ENCODE results near the gene DMKN.
A peak's percentile ranks its signal among the peaks of the same experiment; 100 is the strongest.

DMKN gene

GRCh38 chr19:35509018-35509652, 4.3 kb downstream of the DMKN start:
- Histone ChIP-seq H3K4me1 (ENCODE audit: control insufficient read depth, insufficient read depth, low read length) (peaks cover 10% of the 10 kb centered on the region), H3K36me3 (ENCODE audit: control insufficient read depth in 2 of 2, insufficient read depth in 2 of 2, low read length in 2 of 2) (no peaks in the 10 kb centered on the region), H3K4me3 (ENCODE audit: low read length in 2 of 2) (no peak overlapping the region), H3K9ac (ENCODE audit: low read length in 2 of 2) (peak overlapping the region in 1 of 2 donors; percentile 29), H3K27me3 (ENCODE audit: control insufficient read depth in 1 of 2, insufficient read depth in 2 of 2, low read length in 2 of 2) (peaks cover 38 to 50% of the 10 kb centered on the region in 2 donors), H3K9me3 (ENCODE audit: control insufficient read depth in 2 of 2, low read length in 2 of 2) (no peaks in the 10 kb centered on the region), H3K27ac (ENCODE audit: low read length) (no peak overlapping the region)

DNA sequence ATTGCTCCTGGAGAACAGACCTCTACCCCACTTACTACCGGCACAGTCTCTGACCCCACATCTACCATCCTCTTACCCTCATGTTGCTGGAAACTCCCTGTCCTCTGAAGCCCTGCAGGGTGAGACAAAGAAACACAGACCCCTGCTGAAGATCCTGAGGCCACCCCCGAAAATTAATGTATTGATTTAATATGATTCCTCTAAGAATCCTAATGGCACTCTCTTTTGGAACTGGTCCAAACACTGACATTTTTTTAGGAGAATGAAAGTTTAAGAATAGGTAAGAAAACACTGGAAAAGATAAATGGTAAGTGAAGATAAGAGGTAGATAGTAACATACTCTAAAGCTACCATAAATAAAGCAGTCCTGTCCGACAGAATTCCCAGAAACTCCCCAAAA, 5.3 kb downstream of the DMKN start:
- H3K4me1 ChIP-seq (ENCODE audit: control insufficient read depth, insufficient read depth, low read length), result peaks cover 10% of the 10 kb centered on the region
- no peaks in the 10 kb centered on the region for H3K9me3 ChIP-seq (ENCODE audit: control insufficient read depth in 2 of 2, low read length in 2 of 2)
- no peak overlapping the region for H3K27ac ChIP-seq (ENCODE audit: low read length)
- no peaks in the 10 kb centered on the region for H3K36me3 ChIP-seq (ENCODE audit: control insufficient read depth in 2 of 2, insufficient read depth in 2 of 2, low read length in 2 of 2)
- H3K4me3 ChIP-seq (ENCODE audit: low read length in 2 of 2), result no peak overlapping the region
- no peak overlapping the region for H3K9ac ChIP-seq (ENCODE audit: low read length in 2 of 2)
- peaks cover 38 to 44% of the 10 kb centered on the region in 2 donors for H3K27me3 ChIP-seq (ENCODE audit: control insufficient read depth in 1 of 2, insufficient read depth in 2 of 2, low read length in 2 of 2)

DNA sequence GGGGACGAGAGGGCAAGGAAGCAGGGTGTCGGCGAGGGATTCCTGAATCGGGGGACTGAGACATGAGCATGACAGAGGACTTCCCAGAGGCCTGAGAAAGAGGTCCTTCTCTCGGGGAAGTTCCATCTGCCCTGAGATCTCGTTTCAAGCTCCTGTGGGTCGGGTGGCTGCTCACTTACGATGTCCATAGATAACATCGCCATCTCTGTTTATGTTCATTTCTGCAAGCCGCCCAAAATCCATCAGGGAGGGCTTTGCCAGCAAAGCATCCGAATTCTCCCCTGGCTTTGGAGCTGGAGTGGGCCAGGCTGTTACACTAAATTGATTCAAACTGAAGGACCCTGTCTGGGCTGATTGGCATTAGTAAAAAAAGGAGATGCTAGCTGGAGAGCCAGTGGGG, 5.9 kb downstream of the DMKN start:
- Histone ChIP-seq H3K4me3 (ENCODE audit: low read length in 2 of 2) (no peak overlapping the region), H3K4me1 (ENCODE audit: control insufficient read depth, insufficient read depth, low read length) (peaks cover 10% of the 10 kb centered on the region), H3K27me3 (ENCODE audit: control insufficient read depth in 1 of 2, insufficient read depth in 2 of 2, low read length in 2 of 2) (peaks cover 36 to 39% of the 10 kb centered on the region in 2 donors), H3K9ac (ENCODE audit: low read length in 2 of 2) (no peak overlapping the region), H3K36me3 (ENCODE audit: control insufficient read depth in 2 of 2, insufficient read depth in 2 of 2, low read length in 2 of 2) (no peaks in the 10 kb centered on the region), H3K9me3 (ENCODE audit: control insufficient read depth in 2 of 2, low read length in 2 of 2) (no peaks in the 10 kb centered on the region), H3K27ac (ENCODE audit: low read length) (no peak overlapping the region)

DNA sequence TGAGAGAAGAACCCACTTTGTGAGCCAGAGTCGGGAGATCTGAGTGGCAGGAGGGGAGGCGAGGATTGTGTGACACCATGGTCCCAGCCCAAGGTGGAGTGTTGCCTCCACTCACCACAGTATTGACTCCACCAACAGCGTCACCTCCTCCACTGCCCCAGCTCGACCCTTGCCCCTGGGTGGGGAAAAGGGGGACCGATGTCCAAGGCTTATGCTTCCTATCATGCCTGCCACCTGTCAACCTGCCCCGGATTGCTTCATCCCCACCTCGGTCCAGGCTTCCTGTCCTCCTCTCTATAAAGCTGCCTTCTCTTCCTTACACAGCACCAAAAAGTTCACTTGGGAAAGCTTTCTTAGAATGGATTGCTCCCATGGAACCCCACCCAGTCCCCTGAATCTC, 7.4 kb downstream of the DMKN start:
- Histone ChIP-seq H3K4me3 (ENCODE audit: low read length in 2 of 2) (no peak overlapping the region), H3K9ac (ENCODE audit: low read length in 2 of 2) (no peak overlapping the region), H3K4me1 (ENCODE audit: control insufficient read depth, insufficient read depth, low read length) (peaks cover 10% of the 10 kb centered on the region), H3K27me3 (ENCODE audit: control insufficient read depth in 1 of 2, insufficient read depth in 2 of 2, low read length in 2 of 2) (peaks cover 29 to 33% of the 10 kb centered on the region in 2 donors), H3K36me3 (ENCODE audit: control insufficient read depth in 2 of 2, insufficient read depth in 2 of 2, low read length in 2 of 2) (no peaks in the 10 kb centered on the region), H3K27ac (ENCODE audit: low read length) (no peak overlapping the region), H3K9me3 (ENCODE audit: control insufficient read depth in 2 of 2, low read length in 2 of 2) (no peaks in the 10 kb centered on the region)

GRCh38 chr19:35502751-35503150, 10.7 kb downstream of the DMKN start:
- Histone ChIP-seq H3K4me3 (ENCODE audit: low read length in 2 of 2) (no peak overlapping the region), H3K4me1 (ENCODE audit: control insufficient read depth, insufficient read depth, low read length) (no peaks in the 10 kb centered on the region), H3K9me3 (ENCODE audit: control insufficient read depth in 2 of 2, low read length in 2 of 2) (no peaks in the 10 kb centered on the region), H3K9ac (ENCODE audit: low read length in 2 of 2) (no peak overlapping the region), H3K36me3 (ENCODE audit: control insufficient read depth in 2 of 2, insufficient read depth in 2 of 2, low read length in 2 of 2) (no peaks in the 10 kb centered on the region), H3K27me3 (ENCODE audit: control insufficient read depth in 1 of 2, insufficient read depth in 2 of 2, low read length in 2 of 2) (peaks cover 5 to 9% of the 10 kb centered on the region in 2 donors), H3K27ac (ENCODE audit: low read length) (no peak overlapping the region)

- H3K36me3 ChIP-seq (ENCODE audit: control insufficient read depth in 2 of 2, insufficient read depth in 2 of 2, low read length in 2 of 2), result no peaks in the 10 kb centered on the region
- H3K4me3 ChIP-seq (ENCODE audit: low read length in 2 of 2), result no peak overlapping the region
- H3K4me1 ChIP-seq (ENCODE audit: control insufficient read depth, insufficient read depth, low read length), result no peaks in the 10 kb centered on the region
- H3K9me3 ChIP-seq (ENCODE audit: control insufficient read depth in 2 of 2, low read length in 2 of 2), result no peaks in the 10 kb centered on the region
- peaks cover 0 to 2% of the 10 kb centered on the region in 2 donors for H3K27me3 ChIP-seq (ENCODE audit: control insufficient read depth in 1 of 2, insufficient read depth in 2 of 2, low read length in 2 of 2)
- no peak overlapping the region for H3K9ac ChIP-seq (ENCODE audit: low read length in 2 of 2)
- H3K27ac ChIP-seq (ENCODE audit: low read length), result no peak overlapping the region
Measured at GRCh38 chr19:35501684-35502083, 11.8 kb downstream of the DMKN start.

DNA sequence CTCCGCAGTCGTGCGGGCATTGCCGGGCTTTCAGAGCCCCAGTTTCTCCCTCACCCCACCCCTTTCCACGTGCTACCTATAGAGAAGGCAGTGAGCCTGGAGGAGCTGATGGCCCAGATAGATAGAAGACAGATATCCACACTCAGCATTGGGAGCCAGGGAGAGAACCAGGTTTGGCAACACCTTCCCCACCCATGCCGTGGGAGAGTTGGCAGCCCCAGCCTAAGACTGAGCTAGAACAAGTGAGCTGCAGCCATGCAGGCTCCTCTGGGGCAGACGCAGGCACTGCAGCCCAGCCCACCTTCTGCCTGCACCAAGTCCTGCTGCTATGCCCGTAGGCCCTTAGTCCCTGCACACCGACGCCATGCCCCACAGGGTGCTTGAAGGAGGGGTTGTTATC, 12.8 kb downstream of the DMKN start:
- no peak overlapping the region for H3K9ac ChIP-seq (ENCODE audit: low read length in 2 of 2)
- H3K27ac ChIP-seq (ENCODE audit: low read length), result no peak overlapping the region
- no peaks in the 10 kb centered on the region for H3K36me3 ChIP-seq (ENCODE audit: control insufficient read depth in 2 of 2, insufficient read depth in 2 of 2, low read length in 2 of 2)
- no peaks in the 10 kb centered on the region for H3K9me3 ChIP-seq (ENCODE audit: control insufficient read depth in 2 of 2, low read length in 2 of 2)
- H3K27me3 ChIP-seq (ENCODE audit: control insufficient read depth in 1 of 2, insufficient read depth in 2 of 2, low read length in 2 of 2), result peaks cover 0 to 2% of the 10 kb centered on the region in 2 donors
- peaks cover under 1% of the 10 kb centered on the region for H3K4me1 ChIP-seq (ENCODE audit: control insufficient read depth, insufficient read depth, low read length)
- no peak overlapping the region for H3K4me3 ChIP-seq (ENCODE audit: low read length in 2 of 2)

- Histone ChIP-seq H3K36me3 (ENCODE audit: control insufficient read depth in 2 of 2, insufficient read depth in 2 of 2, low read length in 2 of 2) (no peaks in the 10 kb centered on the region), H3K9me3 (ENCODE audit: control insufficient read depth in 2 of 2, low read length in 2 of 2) (no peaks in the 10 kb centered on the region), H3K9ac (ENCODE audit: low read length in 2 of 2) (no peak overlapping the region), H3K27ac (ENCODE audit: low read length) (no peak overlapping the region), H3K27me3 (ENCODE audit: control insufficient read depth in 1 of 2, insufficient read depth in 2 of 2, low read length in 2 of 2) (peaks cover 0 to 3% of the 10 kb centered on the region in 2 donors), H3K4me1 (ENCODE audit: control insufficient read depth, insufficient read depth, low read length) (peaks cover 6% of the 10 kb centered on the region), H3K4me3 (ENCODE audit: low read length in 2 of 2) (no peak overlapping the region)
Measured at GRCh38 chr19:35498984-35499527, 14.4 kb downstream of the DMKN start.

DNA sequence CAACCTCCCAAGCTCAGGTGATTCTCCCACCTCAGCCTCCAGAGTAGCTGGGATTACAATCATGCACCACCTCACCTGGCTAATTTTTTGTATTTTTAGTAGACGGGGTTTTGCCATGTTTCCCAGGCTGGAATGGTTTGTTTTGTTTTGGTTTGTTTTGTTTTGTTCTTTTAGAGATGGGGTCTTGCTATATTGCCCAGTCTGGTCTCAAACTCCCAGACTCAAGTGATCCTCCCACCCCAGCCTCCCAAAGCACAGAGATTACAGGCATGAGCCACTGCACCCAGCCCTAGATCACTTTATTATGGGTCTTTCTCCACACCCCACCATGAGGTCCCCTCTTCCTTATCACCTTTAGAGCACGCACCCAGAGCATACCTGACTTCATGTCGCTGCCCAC, 15.2 kb downstream of the DMKN start:
- Histone ChIP-seq H3K27me3 (ENCODE audit: control insufficient read depth in 1 of 2, insufficient read depth in 2 of 2, low read length in 2 of 2) (peaks cover 0 to 3% of the 10 kb centered on the region in 2 donors), H3K9ac (ENCODE audit: low read length in 2 of 2) (no peak overlapping the region), H3K9me3 (ENCODE audit: control insufficient read depth in 2 of 2, low read length in 2 of 2) (no peaks in the 10 kb centered on the region), H3K4me3 (ENCODE audit: low read length in 2 of 2) (no peak overlapping the region), H3K27ac (ENCODE audit: low read length) (no peak overlapping the region), H3K4me1 (ENCODE audit: control insufficient read depth, insufficient read depth, low read length) (peaks cover 6% of the 10 kb centered on the region), H3K36me3 (ENCODE audit: control insufficient read depth in 2 of 2, insufficient read depth in 2 of 2, low read length in 2 of 2) (no peaks in the 10 kb centered on the region)

DNA sequence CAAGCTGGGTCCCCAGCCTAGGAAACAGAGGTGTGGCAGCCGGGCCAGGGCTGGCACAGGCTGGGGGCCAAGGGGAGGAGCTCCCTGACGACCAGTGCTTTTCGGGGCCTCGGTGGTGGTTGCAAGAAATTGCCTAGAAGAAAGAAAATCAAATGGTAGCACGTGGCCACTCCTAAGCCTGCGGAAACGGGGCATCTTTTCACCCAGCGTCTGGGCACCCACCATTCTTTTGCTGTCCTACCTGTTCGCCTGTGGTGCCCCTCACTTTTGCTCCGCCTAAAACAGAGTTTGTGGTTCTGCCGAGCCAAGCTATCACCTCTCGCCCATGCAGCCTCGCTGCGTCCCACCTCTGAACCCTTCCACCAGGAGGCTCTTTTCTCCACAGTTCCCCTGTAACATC, 16.0 kb downstream of the DMKN start:
- H3K9me3 ChIP-seq (ENCODE audit: control insufficient read depth in 2 of 2, low read length in 2 of 2), result no peaks in the 10 kb centered on the region
- H3K4me3 ChIP-seq (ENCODE audit: low read length in 2 of 2), result no peak overlapping the region
- no peaks in the 10 kb centered on the region for H3K36me3 ChIP-seq (ENCODE audit: control insufficient read depth in 2 of 2, insufficient read depth in 2 of 2, low read length in 2 of 2)
- H3K27me3 ChIP-seq (ENCODE audit: control insufficient read depth in 1 of 2, insufficient read depth in 2 of 2, low read length in 2 of 2), result peaks cover 0 to 6% of the 10 kb centered on the region in 2 donors
- H3K27ac ChIP-seq (ENCODE audit: low read length), result no peak overlapping the region
- H3K4me1 ChIP-seq (ENCODE audit: control insufficient read depth, insufficient read depth, low read length), result peaks cover 6% of the 10 kb centered on the region
- no peak overlapping the region for H3K9ac ChIP-seq (ENCODE audit: low read length in 2 of 2)

Measured in stomach smooth muscle (tissue), 2 donors.